ENCODE results near the gene CORO7.

GRCh38 chr16:4376126-4376892 lies 40.1 kb downstream of the CORO7 start:
- no peak for TF ChIP-seq CTCF (IDR thresholded peaks at IDR 0.05)
- TF ChIP-seq ESRRA (IDR thresholded peaks at IDR 0.05; ENCODE audit: borderline replicate concordance, low read length) = no peak
- no peak for TF ChIP-seq POLR2A (IDR thresholded peaks at IDR 0.05; ENCODE audit: low read length)
- TF ChIP-seq MYC (IDR thresholded peaks at IDR 0.05; ENCODE audit: borderline replicate concordance, low read length) = no peak
- no peak for TF ChIP-seq MAX (IDR thresholded peaks at IDR 0.05)
- TF ChIP-seq HOXA7 (CRISPR knock-in tag; IDR thresholded peaks at IDR 0.05) = no peak

Measured in A549 (cell line).